Esophagus muscularis mucosa (tissue), 4 donors: Measurements from ENCODE around the gene FAM210B. TPM values are rescaled to one million over a fixed set of nuclear protein-coding genes. Genes with fewer than 3 reads are reported as not detected.

Experiments used
- DNase-seq: peaks from one replicate; pipeline ENCODE4 v3.0.0-alpha.2; 2017; ENCODE audit errors: extremely low spot score
- H3K27ac ChIP-seq, 4 donors: fragments of 200-600 bp; sonication (generic); replicated peaks in 1 of 4; 1 replicate in 3 of 4; 2 replicates in 1 of 4; pipeline ENCODE4 v1.5.1; 2016 to 2019; ENCODE audit warnings: mild to moderate bottlenecking in 1 of 4
- H3K27me3 ChIP-seq, 4 donors: fragments of 200-600 bp; sonication (generic); one replicate each; pipeline versions ENCODE4 v1.5.1 to v1.6.0; 2016 to 2019
- H3K36me3 ChIP-seq, 4 donors: fragments of 200-600 bp; sonication (generic); one replicate each; pipeline ENCODE4 v1.5.1; 2016 to 2019
- H3K4me1 ChIP-seq, 4 donors: fragments of 200-600 bp; sonication (generic); one replicate each; pipeline ENCODE4 v1.5.1; 2016 to 2019
- H3K4me3 ChIP-seq, 4 donors: fragments of 200-600 bp; sonication (generic); 1 replicate in 2 of 4; 2 replicates in 2 of 4; pipeline ENCODE4 v1.5.1; 2016 to 2019; ENCODE audit warnings: mild to moderate bottlenecking in 4 of 4, moderate library complexity in 1 of 4
- H3K9me3 ChIP-seq, 4 donors: fragments of 200-600 bp; sonication (generic); 1 replicate in 3 of 4; 2 replicates in 1 of 4; pipeline ENCODE4 v1.5.1; 2016 to 2019
- CTCF ChIP-seq, 3 experiments: fragments of 200-600 bp in 2 of 3; fragments of 450-650 bp in 1 of 3; sonication (generic) in 2 of 3; IDR thresholded peaks; one replicate each; pipeline ENCODE4 v1.5.1; 2017 to 2019; ENCODE audit warnings: antibody characterized with exemption in 3 of 3, mild to moderate bottlenecking in 2 of 3, moderate library complexity in 1 of 3
- EP300 ChIP-seq: sonication (generic); formaldehyde crosslinking; IDR thresholded peaks from one replicate; pipeline ENCODE4 v1.6.1; 2017; ENCODE audit warnings: antibody characterized with exemption
- POLR2A ChIP-seq: fragments of 450-650 bp; IDR thresholded peaks from one replicate; pipeline ENCODE4 v1.6.1; 2017; ENCODE audit warnings: antibody characterized with exemption, moderate library complexity, mild to moderate bottlenecking, low read depth
- POLR2AphosphoS5 ChIP-seq, 2 donors: sonication (generic); formaldehyde crosslinking; IDR thresholded peaks; one replicate each; pipeline ENCODE4 v1.6.1; 2017; ENCODE audit warnings: antibody characterized with exemption in 2 of 2
- WGBS: methylation state at CpG from one replicate; pipeline ENCODE4 v1.1.5; 2018; 5-methylcytosine and 5-hydroxymethylcytosine counted together
- intact Hi-C: fragments of 100-400 bp; cut with DNase I; formaldehyde crosslinking; loops from one replicate; pipeline ENCODE4 v1.15.1; 2023
- total RNA-seq, 4 donors: library from RNA; depleted of rRNA; stranded (reverse); fragments of >200 nt; gene quantifications; one replicate each; pipeline versions ENCODE4 v1.1.0 to v1.2.1, GENCODE V29; 2016

The FAM210B gene
- total RNA-seq, 4 donors from 2014 or later, result 48.2 to 75.0 (median 54.5) TPM

- Histone ChIP-seq H3K27me3 (no peaks in the 10 kb centered on the region), H3K4me3 (no peak overlapping the region), H3K4me1 (no peaks in the 10 kb centered on the region), H3K9me3 (no peaks in the 10 kb centered on the region), H3K27ac (no peak overlapping the region), H3K36me3 (peaks cover 18 to 38% (median 26%) of the 10 kb centered on the region in 4 donors)
- no peak for TF ChIP-seq EP300
- TF ChIP-seq POLR2AphosphoS5 (IDR thresholded peaks at IDR 0.05), result no peak
- TF ChIP-seq POLR2A, result no peak
- no peak for TF ChIP-seq CTCF (IDR thresholded peaks at IDR 0.05)
- intact Hi-C loops, result no loop called here
- WGBS, result 85% methylated on average over 11 of the region's 11 CpGs
- DNase-seq, result no peak
Observed at GRCh38 chr20:56371977-56372376, 13.2 kb downstream of the FAM210B start.

GRCh38 chr20:56372850-56373249 lies 14.1 kb downstream of the FAM210B start:
- no peak for DNase-seq
- Histone ChIP-seq H3K36me3 (peaks cover 9 to 29% (median 17%) of the 10 kb centered on the region in 4 donors), H3K4me1 (no peaks in the 10 kb centered on the region), H3K4me3 (no peak overlapping the region), H3K9me3 (no peaks in the 10 kb centered on the region), H3K27ac (no peak overlapping the region), H3K27me3 (no peaks in the 10 kb centered on the region)
- 75% methylated on average over 1 of the region's 1 CpG for WGBS
- TF ChIP-seq POLR2A (no peak), CTCF (IDR thresholded peaks at IDR 0.05) (no peak), EP300 (no peak), POLR2AphosphoS5 (IDR thresholded peaks at IDR 0.05) (no peak)
- intact Hi-C loops, result no loop called here

GRCh38 chr20:56373942-56374341 lies 15.2 kb downstream of the FAM210B start:
- intact Hi-C loops, result no loop called here
- no peak overlapping the region for H3K4me3 ChIP-seq
- H3K9me3 ChIP-seq, result no peaks in the 10 kb centered on the region
- TF ChIP-seq CTCF (IDR thresholded peaks at IDR 0.05), result no peak
- no peak for TF ChIP-seq POLR2A
- TF ChIP-seq EP300, result no peak
- no peak overlapping the region for H3K27ac ChIP-seq
- no peak for DNase-seq
- H3K4me1 ChIP-seq, result no peaks in the 10 kb centered on the region
- WGBS, result 78% methylated on average over 1 of the region's 1 CpG
- H3K27me3 ChIP-seq, result no peaks in the 10 kb centered on the region
- peaks cover 4 to 18% (median 9%) of the 10 kb centered on the region in 4 donors for H3K36me3 ChIP-seq

GRCh38 chr20:56376331-56376730 lies 17.6 kb downstream of the FAM210B start:
- intact Hi-C loops, result no loop called here
- Histone ChIP-seq H3K27ac (no peak overlapping the region), H3K4me1 (no peaks in the 10 kb centered on the region), H3K4me3 (no peak overlapping the region), H3K36me3 (peaks cover 0 to 3% (median 0%) of the 10 kb centered on the region in 4 donors), H3K9me3 (no peaks in the 10 kb centered on the region), H3K27me3 (no peaks in the 10 kb centered on the region)
- 83% methylated on average over 2 of the region's 2 CpGs for WGBS
- no peak for DNase-seq
- TF ChIP-seq EP300 (no peak), POLR2AphosphoS5 (IDR thresholded peaks at IDR 0.05) (no peak), POLR2A (no peak), CTCF (IDR thresholded peaks at IDR 0.05) (no peak)

GRCh38 chr20:56378386-56378785 lies 19.6 kb downstream of the FAM210B start:
- no peak for DNase-seq
- Histone ChIP-seq H3K4me3 (no peak overlapping the region), H3K27me3 (no peaks in the 10 kb centered on the region), H3K9me3 (no peaks in the 10 kb centered on the region), H3K27ac (no peak overlapping the region), H3K4me1 (no peaks in the 10 kb centered on the region), H3K36me3 (peaks cover 0 to 3% (median 0%) of the 10 kb centered on the region in 4 donors)
- 96% methylated on average over 3 of the region's 3 CpGs for WGBS
- TF ChIP-seq CTCF (IDR thresholded peaks at IDR 0.05) (no peak), POLR2A (no peak), POLR2AphosphoS5 (IDR thresholded peaks at IDR 0.05) (no peak), EP300 (no peak)
- intact Hi-C loops, result no loop called here
